B cell (primary cell): ENCODE results near the gene RTN4IP1. TPM values are rescaled to one million over a fixed set of nuclear protein-coding genes. Genes with fewer than 3 reads are reported as not detected.

Source experiments
- ATAC-seq: fragments of 200-7000 bp; cut with Tn5 transposase; one replicate; pipeline ENCODE4 v1.10.0; 2021; ENCODE audit warnings: low read depth, mild to moderate bottlenecking, moderate number of reproducible peaks, moderate library complexity
- CTCF ChIA-PET: fragments of 350-600 bp; sonication (Branson Sonifier 250); formaldehyde crosslinking; loops from one replicate; lab custom pipeline; 2021; ENCODE audit warnings: antibody characterized with exemption, inconsistent platforms; lab: Charles Lee
- POLR2A ChIA-PET: fragments of 350-600 bp; sonication (Branson Sonifier 250); formaldehyde crosslinking; loops from one replicate; lab custom pipeline; 2021; ENCODE audit warnings: antibody characterized with exemption; lab: Charles Lee
- DNase-seq: peaks from one replicate; pipeline ENCODE4 v3.0.0; 2013
- H2AFZ ChIP-seq: 2 replicates; pipeline ENCODE4 v1.6.1; 2012; ENCODE audit warnings: mild to moderate bottlenecking, low read depth, low read length; ENCODE audit not compliant: insufficient read depth, poor library complexity, severe bottlenecking
- H3K27ac ChIP-seq, 2 donors: 1 replicate in 1 of 2; 2 replicates in 1 of 2; pipeline ENCODE4 v1.5.1; 2012 to 2013; ENCODE audit warnings: low read length in 2 of 2, mild to moderate bottlenecking in 2 of 2, moderate library complexity in 1 of 2
- H3K27me3 ChIP-seq, 4 experiments: fragments of 200-600 bp in 1 of 4; sonication (generic) in 1 of 4; replicated peaks in 1 of 4; 1 replicate in 2 of 4; 2 replicates in 2 of 4; pipeline versions ENCODE4 v1.6.1 to v1.7.0; 2013 to 2016; ENCODE audit warnings: low read length in 3 of 4, mild to moderate bottlenecking in 2 of 4, mixed read lengths in 1 of 4, moderate library complexity in 1 of 4; ENCODE audit not compliant: insufficient read depth in 4 of 4, control insufficient read depth in 3 of 4; ENCODE audit errors: control extremely low read depth in 1 of 4
- H3K36me3 ChIP-seq, 2 experiments: replicated peaks in 1 of 2; 1 replicate in 1 of 2; 2 replicates in 1 of 2; pipeline versions ENCODE4 v1.6.1 to v1.7.1; 2013; ENCODE audit warnings: low read length in 1 of 2; ENCODE audit not compliant: insufficient read depth in 2 of 2, control insufficient read depth in 1 of 2; ENCODE audit errors: control extremely low read depth in 1 of 2, extremely low read depth in 1 of 2
- H3K4me1 ChIP-seq, 2 donors: fragments of 200-600 bp in 1 of 2; sonication (generic) in 1 of 2; 1 replicate in 1 of 2; 2 replicates in 1 of 2; pipeline versions ENCODE4 v1.5.1 to v1.6.1; 2013 to 2017; ENCODE audit warnings: low read length in 2 of 2; ENCODE audit not compliant: control insufficient read depth in 2 of 2, insufficient read depth in 2 of 2
- H3K4me2 ChIP-seq: replicated peaks from 2 replicates; pipeline ENCODE3; 2012; ENCODE audit warnings: mild to moderate bottlenecking, low read depth, low read length; ENCODE audit not compliant: poor library complexity, severe bottlenecking
- H3K4me3 ChIP-seq, 5 experiments: fragments of 200-600 bp in 1 of 5; sonication (generic) in 1 of 5; 1 replicate in 3 of 5; 2 replicates in 2 of 5; pipeline versions ENCODE4 v1.5.1 to v1.7.0; 2011 to 2016; ENCODE audit warnings: low read length in 4 of 5, mild to moderate bottlenecking in 4 of 5, low read depth in 2 of 5, control low read depth in 1 of 5, moderate library complexity in 1 of 5; ENCODE audit not compliant: insufficient read depth in 1 of 5; ENCODE audit errors: control extremely low read depth in 1 of 5, extremely low read depth in 1 of 5
- H3K79me2 ChIP-seq: fragments of 200-600 bp; sonication (generic); one replicate; pipeline ENCODE4 v1.6.0; 2016; ENCODE audit warnings: low read length; ENCODE audit not compliant: control insufficient read depth, insufficient read depth
- H3K9ac ChIP-seq: fragments of 200-600 bp; sonication (generic); 2 replicates; pipeline ENCODE4 v1.6.1; 2017; ENCODE audit warnings: mild to moderate bottlenecking, low read length, moderate library complexity
- H3K9me3 ChIP-seq, 3 donors: one replicate each; pipeline versions ENCODE4 v1.6.1 to v1.7.1; 2013; ENCODE audit warnings: low read length in 2 of 3; ENCODE audit not compliant: control insufficient read depth in 2 of 3, insufficient read depth in 1 of 3; ENCODE audit errors: control extremely low read depth in 1 of 3
- H4K20me1 ChIP-seq: 2 replicates; pipeline ENCODE4 v1.6.0; 2012; ENCODE audit warnings: mild to moderate bottlenecking, low read length; ENCODE audit not compliant: insufficient read depth, control insufficient read depth, poor library complexity, severe bottlenecking
- H3K27ac Mint-ChIP-seq: one replicate; pipeline ENCODE4 v1.8.0; 2021; ENCODE audit warnings: mixed read lengths
- H3K27me3 Mint-ChIP-seq: one replicate; pipeline ENCODE4 v1.8.0; 2021; ENCODE audit warnings: mixed read lengths
- H3K4me1 Mint-ChIP-seq: one replicate; pipeline ENCODE4 v1.8.0; 2021; ENCODE audit warnings: mixed read lengths
- H3K4me3 Mint-ChIP-seq: one replicate; pipeline ENCODE4 v1.8.0; 2021; ENCODE audit warnings: mixed read lengths
- H3K9me3 Mint-ChIP-seq: one replicate; pipeline ENCODE4 v1.8.0; 2022; ENCODE audit warnings: mixed read lengths; ENCODE audit not compliant: insufficient read depth
- CTCF ChIP-seq: fragments of 200-600 bp; IDR thresholded peaks from one replicate; pipeline ENCODE4 v1.8.0; 2022; ENCODE audit warnings: antibody characterized with exemption, mild to moderate bottlenecking
- EZH2 ChIP-seq: IDR thresholded peaks from 2 replicates; pipeline ENCODE4 v1.6.1; 2012; ENCODE audit warnings: borderline replicate concordance, low read depth, mild to moderate bottlenecking, moderate library complexity, low read length; ENCODE audit not compliant: insufficient read depth, poor library complexity, severe bottlenecking
- WGBS: methylation state at CpG from one replicate; pipeline ENCODE4 v1.1.5; 2013; ENCODE audit warnings: missing lambda C conversion rate; ENCODE audit not compliant: insufficient coverage; 5-methylcytosine and 5-hydroxymethylcytosine counted together
- intact Hi-C: fragments of 100-400 bp; cut with micrococcal nuclease; formaldehyde crosslinking; loops from one replicate; pipeline ENCODE4 v1.10.0; 2022
- polyA plus RNA-seq: library from polyadenylated mRNA; depleted of rRNA; stranded (reverse); fragments of >200 nt; gene quantifications from 2 replicates; pipeline ENCODE4 v1.2.3, GENCODE V29; 2012
- total RNA-seq, 2 donors: library from RNA; stranded (reverse); fragments of 120-200 nt in 1 of 2; gene quantifications; 1 replicate in 1 of 2; 2 replicates in 1 of 2; pipeline versions ENCODE4 v1.2.3 to v1.2.4, GENCODE V29; 2013 to 2022

Gene RTN4IP1
- total and polyA plus RNA-seq, 2 donors (not counting 1 experiment from before 2014, with no cell fraction given): 9.4 to 12.1 TPM

GRCh38 chr6:106622412-106622811 lies 6.9 kb downstream of the RTN4IP1 start:
- Histone ChIP-seq H3K9me3 (no peaks in the 10 kb centered on the region), H3K27ac (no peak overlapping the region), H3K9ac (no peak overlapping the region), H3K4me2 (no peak overlapping the region), H3K4me1 (peaks cover 14 to 17% of the 10 kb centered on the region in 2 donors), H4K20me1 (no peaks in the 10 kb centered on the region), H3K4me3 (no peak overlapping the region), H2AFZ (no peak overlapping the region), H3K79me2 (peaks cover 54% of the 10 kb centered on the region), H3K36me3 (peaks cover 4 to 17% of the 10 kb centered on the region in 2 experiments), H3K27me3 (no peaks in the 10 kb centered on the region)
- ChIA-PET CTCF (interaction anchor here (1.9 to 9.9 kb wide), 2 partner anchors 12 to 65 kb away, joined by 6 to 75 read pairs; no protein-coding TSS in a partner anchor), POLR2A (no interaction called here)
- Mint-ChIP-seq H3K27me3 (no peaks in the 10 kb centered on the region), H3K4me3 (no peak overlapping the region), H3K27ac (no peak overlapping the region), H3K4me1 (peaks cover 32% of the 10 kb centered on the region), H3K9me3 (no peaks in the 10 kb centered on the region)
- TF ChIP-seq EZH2: no peak
- ATAC-seq (no peak), DNase-seq (no peak)
- intact Hi-C loops: no loop called here
- WGBS: 98% methylated on average over 6 of the region's 8 CpGs

GRCh38 chr6:106620931-106621672 lies 8.2 kb downstream of the RTN4IP1 start:
- Histone ChIP-seq H3K4me3 (no peak overlapping the region), H3K4me1 (peaks cover 3 to 7% of the 10 kb centered on the region in 2 donors), H3K36me3 (peaks cover 4 to 25% of the 10 kb centered on the region in 2 experiments), H4K20me1 (no peaks in the 10 kb centered on the region), H3K27ac (no peak overlapping the region), H3K79me2 (peaks cover 41% of the 10 kb centered on the region), H3K27me3 (no peaks in the 10 kb centered on the region), H3K4me2 (no peak overlapping the region), H3K9ac (no peak overlapping the region), H3K9me3 (no peaks in the 10 kb centered on the region), H2AFZ (no peak overlapping the region)
- 100% methylated on average over 1 of the region's 3 CpGs for WGBS
- CTCF ChIA-PET: interaction anchor here (9.9 kb wide), 1 partner anchor 10 kb away, joined by 75 read pairs; no protein-coding TSS in a partner anchor
- H3K4me3 Mint-ChIP-seq: no peak overlapping the region
- no peak for DNase-seq
- peaks cover 24% of the 10 kb centered on the region for H3K4me1 Mint-ChIP-seq
- TF ChIP-seq EZH2 (no peak), CTCF (no peak)
- POLR2A ChIA-PET: no interaction called here
- H3K27ac Mint-ChIP-seq: no peak overlapping the region
- ATAC-seq: no peak
- intact Hi-C loops: no loop called here
- no peaks in the 10 kb centered on the region for H3K9me3 Mint-ChIP-seq
- H3K27me3 Mint-ChIP-seq: no peaks in the 10 kb centered on the region
